ENCODE measurements around the gene GABRA6.

Gene GABRA6

DNA sequence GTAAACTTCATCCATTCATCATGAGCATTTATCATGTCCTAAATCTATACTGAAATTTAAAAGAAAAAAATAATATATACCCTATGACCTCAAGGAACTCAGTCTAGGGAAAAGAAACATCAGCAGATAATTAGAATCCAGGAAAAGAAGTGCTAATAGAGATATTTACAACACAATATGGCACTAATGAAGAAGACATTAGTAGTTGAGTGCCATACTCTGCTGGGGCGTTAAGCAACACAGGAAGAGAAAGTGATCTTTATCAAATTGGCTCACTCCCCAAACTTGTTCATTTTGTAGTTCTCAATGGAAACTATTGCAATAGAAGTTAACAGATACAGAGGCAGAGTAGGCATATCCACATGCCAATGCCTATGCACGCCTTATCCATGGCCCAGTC lies 27.5 kb downstream of the GABRA6 start:
- Histone ChIP-seq H3K9me3 (ENCODE audit: insufficient read depth, low read length) (no peaks in the 10 kb centered on the region), H2AFZ (ENCODE audit: low read depth, low read length) (no peak overlapping the region), H3K27ac (ENCODE audit: low read length) (no peak overlapping the region), H3K4me1 (ENCODE audit: low read length) (no peaks in the 10 kb centered on the region), H3K36me3 (replicated peaks; ENCODE audit: low read depth, low read length) (no peaks in the 10 kb centered on the region), H3K4me3 (ENCODE audit: low read length) (no peak overlapping the region), H3K4me2 (ENCODE audit: low read length) (no peak overlapping the region), H3K9ac (ENCODE audit: low read length) (no peak overlapping the region), H4K20me1 (ENCODE audit: insufficient read depth, low read length) (no peaks in the 10 kb centered on the region), H3K79me2 (ENCODE audit: low read length) (no peaks in the 10 kb centered on the region), H3K27me3 (ENCODE audit: low read depth, low read length) (no peaks in the 10 kb centered on the region)
- no peak for TF ChIP-seq EZH2phosphoT487 (IDR thresholded peaks at IDR 0.05; ENCODE audit: low read depth)
- TF ChIP-seq, protein P1, sequence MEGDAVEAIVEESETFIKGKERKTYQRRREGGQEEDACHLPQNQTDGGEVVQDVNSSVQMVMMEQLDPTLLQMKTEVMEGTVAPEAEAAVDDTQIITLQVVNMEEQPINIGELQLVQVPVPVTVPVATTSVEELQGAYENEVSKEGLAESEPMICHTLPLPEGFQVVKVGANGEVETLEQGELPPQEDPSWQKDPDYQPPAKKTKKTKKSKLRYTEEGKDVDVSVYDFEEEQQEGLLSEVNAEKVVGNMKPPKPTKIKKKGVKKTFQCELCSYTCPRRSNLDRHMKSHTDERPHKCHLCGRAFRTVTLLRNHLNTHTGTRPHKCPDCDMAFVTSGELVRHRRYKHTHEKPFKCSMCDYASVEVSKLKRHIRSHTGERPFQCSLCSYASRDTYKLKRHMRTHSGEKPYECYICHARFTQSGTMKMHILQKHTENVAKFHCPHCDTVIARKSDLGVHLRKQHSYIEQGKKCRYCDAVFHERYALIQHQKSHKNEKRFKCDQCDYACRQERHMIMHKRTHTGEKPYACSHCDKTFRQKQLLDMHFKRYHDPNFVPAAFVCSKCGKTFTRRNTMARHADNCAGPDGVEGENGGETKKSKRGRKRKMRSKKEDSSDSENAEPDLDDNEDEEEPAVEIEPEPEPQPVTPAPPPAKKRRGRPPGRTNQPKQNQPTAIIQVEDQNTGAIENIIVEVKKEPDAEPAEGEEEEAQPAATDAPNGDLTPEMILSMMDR (IDR thresholded peaks at IDR 0.05; ENCODE audit: low read depth, low read length), result no peak

DNA sequence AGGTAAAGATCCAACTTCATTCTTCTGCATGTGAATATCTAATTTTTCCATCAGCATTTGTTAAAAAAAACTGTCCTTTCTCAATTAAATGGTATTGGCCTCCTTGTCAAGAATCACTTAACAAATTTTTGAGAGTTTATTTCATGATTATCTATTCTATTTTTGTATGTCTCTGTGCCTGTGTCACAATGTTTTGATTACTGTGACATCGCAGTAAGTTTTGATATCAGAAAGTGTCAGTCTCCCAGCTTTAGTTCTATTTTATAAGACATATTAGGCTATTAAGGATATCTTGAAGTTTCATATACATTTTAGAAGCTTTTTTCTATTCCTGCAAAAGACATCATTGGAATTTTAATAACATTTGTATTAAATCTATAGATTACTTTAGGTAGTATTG lies 33.6 kb downstream of the GABRA6 start:
- TF ChIP-seq, protein P1 (IDR thresholded peaks at IDR 0.05; ENCODE audit: low read depth, low read length), result no peak
- TF ChIP-seq EZH2phosphoT487 (IDR thresholded peaks at IDR 0.05; ENCODE audit: low read depth), result no peak
- Histone ChIP-seq H2AFZ (ENCODE audit: low read depth, low read length) (no peak overlapping the region), H3K36me3 (replicated peaks; ENCODE audit: low read depth, low read length) (no peaks in the 10 kb centered on the region)

DNA sequence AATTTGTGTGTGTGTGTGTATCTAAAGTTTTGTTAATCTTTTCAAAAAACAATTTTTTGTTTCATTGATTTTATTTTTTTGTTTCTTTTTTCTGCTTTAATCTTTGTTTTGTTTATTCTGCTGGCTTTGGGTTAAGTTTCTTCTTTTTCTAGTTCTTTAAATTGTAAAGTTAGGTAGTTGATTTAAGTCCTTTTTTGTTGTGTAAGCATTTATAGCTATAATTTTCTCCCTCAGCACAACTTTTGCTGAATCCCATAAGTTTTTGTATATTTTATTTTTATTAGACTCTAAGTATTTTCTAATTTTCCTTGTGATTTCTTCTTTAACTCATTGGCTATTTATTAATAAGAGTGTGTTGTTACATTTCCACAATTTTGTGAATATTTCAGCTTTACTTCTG lies 34.9 kb downstream of the GABRA6 start:
- Histone ChIP-seq H3K9ac (ENCODE audit: low read length) (no peak overlapping the region), H3K36me3 (replicated peaks; ENCODE audit: low read depth, low read length) (no peaks in the 10 kb centered on the region), H3K27ac (ENCODE audit: low read length) (no peak overlapping the region), H3K27me3 (ENCODE audit: low read depth, low read length) (no peaks in the 10 kb centered on the region), H3K9me3 (ENCODE audit: insufficient read depth, low read length) (no peaks in the 10 kb centered on the region), H2AFZ (ENCODE audit: low read depth, low read length) (no peak overlapping the region), H3K4me3 (ENCODE audit: low read length) (no peak overlapping the region), H3K4me1 (ENCODE audit: low read length) (no peaks in the 10 kb centered on the region), H3K79me2 (ENCODE audit: low read length) (no peaks in the 10 kb centered on the region), H3K4me2 (ENCODE audit: low read length) (no peak overlapping the region), H4K20me1 (ENCODE audit: insufficient read depth, low read length) (no peaks in the 10 kb centered on the region)
- TF ChIP-seq, protein P1 (IDR thresholded peaks at IDR 0.05; ENCODE audit: low read depth, low read length), result no peak
- no peak for TF ChIP-seq EZH2phosphoT487 (IDR thresholded peaks at IDR 0.05; ENCODE audit: low read depth)

More for the DNA sequence above, 33.6 kb downstream of the GABRA6 start:
- H3K4me1 ChIP-seq (ENCODE audit: low read length), result no peaks in the 10 kb centered on the region
- H3K4me2 ChIP-seq (ENCODE audit: low read length), result no peak overlapping the region
- no peaks in the 10 kb centered on the region for H3K9me3 ChIP-seq (ENCODE audit: insufficient read depth, low read length)
- no peak overlapping the region for H3K27ac ChIP-seq (ENCODE audit: low read length)
- no peaks in the 10 kb centered on the region for H4K20me1 ChIP-seq (ENCODE audit: insufficient read depth, low read length)
- H3K9ac ChIP-seq (ENCODE audit: low read length), result no peak overlapping the region
- no peak overlapping the region for H3K4me3 ChIP-seq (ENCODE audit: low read length)
- H3K79me2 ChIP-seq (ENCODE audit: low read length), result no peaks in the 10 kb centered on the region
- H3K27me3 ChIP-seq (ENCODE audit: low read depth, low read length), result no peaks in the 10 kb centered on the region

DNA sequence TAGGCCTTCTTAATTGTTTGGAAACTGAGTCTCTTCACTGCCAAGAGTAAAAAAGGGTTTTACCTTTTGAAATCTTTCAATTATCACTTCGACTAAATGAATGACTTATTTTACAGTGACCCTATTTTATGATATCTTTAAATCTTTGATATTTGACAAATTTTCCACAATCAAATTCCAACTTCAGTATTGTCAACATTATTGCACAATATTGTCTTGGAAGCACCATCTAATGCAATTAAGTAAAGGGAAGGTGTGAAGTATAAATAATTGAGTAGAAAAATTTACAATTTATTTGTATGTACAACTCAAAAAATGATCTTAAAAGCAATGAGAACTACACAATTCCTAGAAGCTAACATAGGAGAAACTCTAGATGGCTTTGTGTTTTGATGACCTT lies 49.2 kb downstream of the GABRA6 start:
- no peaks in the 10 kb centered on the region for H3K79me2 ChIP-seq (ENCODE audit: low read length)
- H3K4me2 ChIP-seq (ENCODE audit: low read length), result no peak overlapping the region
- H3K36me3 ChIP-seq (replicated peaks; ENCODE audit: low read depth, low read length), result no peaks in the 10 kb centered on the region
- no peak overlapping the region for H3K27ac ChIP-seq (ENCODE audit: low read length)
- no peaks in the 10 kb centered on the region for H4K20me1 ChIP-seq (ENCODE audit: insufficient read depth, low read length)
- no peak overlapping the region for H3K9ac ChIP-seq (ENCODE audit: low read length)
- TF ChIP-seq EZH2phosphoT487 (IDR thresholded peaks at IDR 0.05; ENCODE audit: low read depth), result no peak
- TF ChIP-seq, protein P1 (IDR thresholded peaks at IDR 0.05; ENCODE audit: low read depth, low read length), result no peak
- no peaks in the 10 kb centered on the region for H3K9me3 ChIP-seq (ENCODE audit: insufficient read depth, low read length)
- H2AFZ ChIP-seq (ENCODE audit: low read depth, low read length), result no peak overlapping the region
- H3K27me3 ChIP-seq (ENCODE audit: low read depth, low read length), result no peaks in the 10 kb centered on the region
- H3K4me1 ChIP-seq (ENCODE audit: low read length), result no peaks in the 10 kb centered on the region
- H3K4me3 ChIP-seq (ENCODE audit: low read length), result no peak overlapping the region
